ENCODE results near the gene NET1.

Gene NET1

DNA sequence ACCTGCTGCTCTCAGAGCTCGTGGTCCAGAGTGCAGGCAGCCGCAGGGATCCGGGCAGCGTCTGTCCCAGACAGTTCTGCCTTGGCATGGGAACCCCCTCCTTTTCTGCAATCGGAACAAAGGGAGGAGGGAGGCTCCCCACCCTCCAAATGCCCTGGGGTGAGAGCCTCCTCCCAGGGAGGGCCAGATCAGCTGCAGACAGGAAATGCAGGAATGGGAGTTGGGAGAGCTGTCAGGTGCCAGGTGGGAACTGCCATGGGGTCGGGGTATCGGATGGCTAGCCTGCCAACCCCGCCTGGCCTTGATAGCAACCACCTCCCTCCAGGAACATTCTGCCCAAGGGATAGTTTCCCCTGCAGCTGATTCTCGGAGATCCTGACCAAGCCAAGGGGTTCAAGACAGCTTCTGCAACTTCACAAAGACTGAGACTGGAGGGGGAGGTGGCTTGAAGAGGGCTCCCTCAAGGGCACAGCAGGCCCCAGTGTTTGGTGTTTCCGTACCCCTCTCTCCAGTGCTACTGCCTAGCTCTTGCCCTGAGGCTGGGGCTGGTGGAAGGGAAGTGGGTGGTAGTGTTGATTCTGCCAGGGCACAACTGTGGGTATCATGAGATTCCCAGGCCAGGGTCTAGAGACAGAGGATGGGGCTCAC lies 87.3 kb downstream of the NET1 start, which contains the start of gene CALML5:
Gene CALML5, minus strand, starts transcription at position 78 of the 648 bp plus-strand sequence. CDS start 132 bp downstream, outside the sequence.
- TF ChIP-seq, protein P1, sequence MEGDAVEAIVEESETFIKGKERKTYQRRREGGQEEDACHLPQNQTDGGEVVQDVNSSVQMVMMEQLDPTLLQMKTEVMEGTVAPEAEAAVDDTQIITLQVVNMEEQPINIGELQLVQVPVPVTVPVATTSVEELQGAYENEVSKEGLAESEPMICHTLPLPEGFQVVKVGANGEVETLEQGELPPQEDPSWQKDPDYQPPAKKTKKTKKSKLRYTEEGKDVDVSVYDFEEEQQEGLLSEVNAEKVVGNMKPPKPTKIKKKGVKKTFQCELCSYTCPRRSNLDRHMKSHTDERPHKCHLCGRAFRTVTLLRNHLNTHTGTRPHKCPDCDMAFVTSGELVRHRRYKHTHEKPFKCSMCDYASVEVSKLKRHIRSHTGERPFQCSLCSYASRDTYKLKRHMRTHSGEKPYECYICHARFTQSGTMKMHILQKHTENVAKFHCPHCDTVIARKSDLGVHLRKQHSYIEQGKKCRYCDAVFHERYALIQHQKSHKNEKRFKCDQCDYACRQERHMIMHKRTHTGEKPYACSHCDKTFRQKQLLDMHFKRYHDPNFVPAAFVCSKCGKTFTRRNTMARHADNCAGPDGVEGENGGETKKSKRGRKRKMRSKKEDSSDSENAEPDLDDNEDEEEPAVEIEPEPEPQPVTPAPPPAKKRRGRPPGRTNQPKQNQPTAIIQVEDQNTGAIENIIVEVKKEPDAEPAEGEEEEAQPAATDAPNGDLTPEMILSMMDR (IDR thresholded peaks at IDR 0.05; ENCODE audit: low read depth, low read length): no peak
- in situ Hi-C loops (cut with HindIII; ENCODE audit: low sequenced_read_pairs): no loop called here
- no peak for DNase-seq (ENCODE audit: low read depth, low spot score)
- no peak within 1 kb of the TSS for H3K4me3 ChIP-seq (ENCODE audit: low read depth, low read length)

DNA sequence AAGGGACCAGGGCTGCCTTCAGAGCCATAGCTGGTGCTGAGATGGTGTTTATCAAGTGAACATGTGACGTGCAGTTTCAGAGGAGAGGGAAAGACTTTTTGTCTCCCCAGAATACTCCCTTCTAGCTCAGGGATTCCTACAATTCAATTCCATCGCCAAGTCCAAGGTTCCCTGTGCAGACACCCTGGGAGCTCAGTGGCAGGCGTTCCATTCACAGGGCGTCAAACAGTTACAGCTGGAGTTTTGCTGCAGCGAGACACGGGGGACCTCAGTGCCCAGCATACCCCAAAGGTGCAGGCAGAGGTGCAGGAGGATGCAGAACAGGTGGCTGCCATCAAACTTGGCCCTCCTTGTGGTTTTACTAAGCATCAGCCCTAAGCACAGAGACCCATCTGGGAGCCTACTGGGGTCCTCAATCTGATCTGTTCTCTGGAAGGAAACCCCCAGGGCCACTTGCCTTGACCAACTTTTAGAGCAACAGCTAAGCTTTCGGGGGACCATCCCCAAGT lies 87.9 kb downstream of the NET1 start:
- no peak overlapping the region for H3K4me3 ChIP-seq (ENCODE audit: low read depth, low read length)
- in situ Hi-C loops (cut with HindIII; ENCODE audit: low sequenced_read_pairs): no loop called here
- TF ChIP-seq, protein P1 (IDR thresholded peaks at IDR 0.05; ENCODE audit: low read depth, low read length): no peak
- DNase-seq (ENCODE audit: low read depth, low spot score): no peak

DNA sequence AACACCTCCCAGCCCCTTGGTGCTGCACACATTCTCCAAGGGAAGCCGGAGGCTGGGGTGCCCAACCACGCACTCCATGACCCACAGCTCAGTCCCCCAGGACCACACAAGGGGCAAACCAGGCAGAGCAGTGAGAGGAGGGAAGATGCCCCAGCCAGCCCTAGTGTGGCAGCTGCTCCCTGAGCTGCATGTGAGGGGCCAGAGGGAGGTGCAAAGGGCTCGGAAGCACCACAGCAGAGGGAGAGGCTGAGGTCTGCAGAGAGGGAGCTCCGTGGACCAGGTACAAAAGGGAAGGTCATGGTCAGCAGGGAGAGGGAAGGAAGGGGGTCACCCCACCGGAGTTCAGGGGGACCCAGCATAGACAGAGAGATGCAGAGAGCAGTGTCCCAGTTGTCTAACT lies 88.6 kb downstream of the NET1 start:
- TF ChIP-seq, protein P1 (IDR thresholded peaks at IDR 0.05; ENCODE audit: low read depth, low read length): no peak
- H3K4me3 ChIP-seq (ENCODE audit: low read depth, low read length): no peak overlapping the region
- no peak for DNase-seq (ENCODE audit: low read depth, low spot score)
- in situ Hi-C loops (cut with HindIII; ENCODE audit: low sequenced_read_pairs): no loop called here

DNA sequence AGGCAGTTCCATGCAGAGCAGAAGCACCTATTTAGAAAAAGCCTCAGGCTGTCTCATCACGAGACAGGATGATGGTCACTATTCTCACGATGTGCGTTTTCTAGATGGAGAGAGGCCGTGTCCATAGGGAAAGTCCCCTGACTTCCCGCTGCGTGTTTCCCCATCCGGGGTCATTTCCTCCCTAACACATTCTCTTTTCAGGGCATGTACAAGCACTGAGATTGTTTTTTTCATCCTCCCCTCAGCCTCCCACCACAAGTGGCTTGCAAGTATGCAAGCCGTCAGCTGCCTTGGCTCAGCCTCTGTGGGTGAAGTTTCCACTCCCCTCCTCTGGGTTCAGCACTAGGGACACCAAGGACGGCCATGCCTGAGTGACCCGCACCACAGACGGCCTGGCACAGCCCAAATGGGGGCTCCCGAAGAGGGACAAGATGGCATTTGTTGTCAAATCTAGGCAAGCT lies 89.7 kb downstream of the NET1 start:
- TF ChIP-seq, protein P1 (IDR thresholded peaks at IDR 0.05; ENCODE audit: low read depth, low read length): no peak
- no peak for DNase-seq (ENCODE audit: low read depth, low spot score)
- in situ Hi-C loops (cut with HindIII; ENCODE audit: low sequenced_read_pairs): no loop called here
- H3K4me3 ChIP-seq (ENCODE audit: low read depth, low read length): no peak overlapping the region

DNA sequence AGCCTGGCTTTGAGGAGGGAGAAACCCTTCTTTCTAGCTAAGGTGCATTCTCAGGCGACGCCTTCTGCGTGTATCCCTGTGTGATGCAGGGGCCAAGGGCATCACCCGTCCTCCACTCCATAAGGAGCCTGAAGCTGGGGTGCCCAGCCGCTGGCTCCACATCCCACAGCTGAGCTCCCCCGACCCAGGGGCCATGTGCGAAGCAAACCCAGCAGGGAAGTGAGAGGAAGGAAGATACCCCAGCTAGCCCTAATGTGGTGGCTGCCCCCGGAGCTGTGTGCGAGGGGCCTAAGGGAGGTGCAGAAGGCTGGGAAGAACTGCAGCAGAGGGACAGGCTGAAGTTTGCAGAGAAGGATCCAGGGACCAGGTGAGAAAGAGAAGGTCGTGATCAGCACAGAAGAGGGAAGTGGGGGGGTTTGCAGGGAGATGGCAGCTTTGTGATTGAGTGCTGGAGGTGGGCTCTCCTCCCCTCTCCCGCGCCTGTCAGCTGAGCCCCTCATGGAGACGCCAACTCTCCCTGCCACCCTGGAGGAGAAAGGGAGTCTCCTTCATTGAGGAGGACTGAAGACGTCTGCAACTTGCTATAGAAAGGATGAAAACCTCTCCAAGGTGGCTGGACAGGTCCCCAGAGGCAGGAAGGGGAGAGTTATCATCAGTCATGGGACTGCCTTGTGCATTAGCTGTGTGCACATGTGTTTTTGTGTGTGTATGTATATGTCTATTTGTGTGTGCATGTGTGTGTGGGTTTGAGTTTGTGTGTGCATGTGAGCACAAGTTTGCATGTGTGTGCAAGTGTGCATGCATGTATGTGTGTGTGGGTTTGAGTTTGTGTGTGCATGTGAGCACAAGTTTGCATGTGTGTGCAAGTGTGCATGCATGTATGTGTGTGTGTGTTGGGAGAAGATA lies 90.5 kb downstream of the NET1 start:
- DNase-seq (ENCODE audit: low read depth, low spot score): no peak
- no peak overlapping the region for H3K4me3 ChIP-seq (ENCODE audit: low read depth, low read length)
- in situ Hi-C loops (cut with HindIII; ENCODE audit: low sequenced_read_pairs): no loop called here
- TF ChIP-seq, protein P1 (IDR thresholded peaks at IDR 0.05; ENCODE audit: low read depth, low read length): no peak

DNA sequence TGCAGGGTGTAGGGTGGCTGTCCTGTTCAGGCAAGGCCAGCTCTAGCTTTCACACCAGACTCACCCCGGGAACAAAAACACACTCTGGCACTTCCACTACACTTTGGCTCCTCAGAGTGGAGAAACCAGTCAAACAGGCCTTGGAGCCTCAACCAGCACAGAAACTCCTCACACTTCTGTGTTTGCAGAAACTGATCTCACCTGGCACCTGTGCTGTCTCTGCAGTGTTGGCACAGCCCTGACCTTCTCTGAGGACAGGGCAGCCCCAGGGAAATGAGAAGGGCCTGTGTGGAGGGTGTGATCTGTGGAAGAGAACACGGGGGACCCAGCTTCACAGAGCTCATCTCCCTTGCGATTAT lies 91.1 kb downstream of the NET1 start:
- TF ChIP-seq, protein P1 (IDR thresholded peaks at IDR 0.05; ENCODE audit: low read depth, low read length): no peak
- no peak for DNase-seq (ENCODE audit: low read depth, low spot score)
- H3K4me3 ChIP-seq (ENCODE audit: low read depth, low read length): no peak overlapping the region
- in situ Hi-C loops (cut with HindIII; ENCODE audit: low sequenced_read_pairs): no loop called here
